Heart left ventricle (tissue), 13 donors: ENCODE data around the gene SLC26A4.

Experiments
- CTCF ChIP-seq, 12 donors: fragments of 200-600 bp; sonication (generic) in 4 of 12; IDR thresholded peaks; one replicate each; pipeline versions ENCODE4 v1.5.0 to v1.8.0; 2018 to 2022; ENCODE audit warnings: antibody characterized with exemption in 12 of 12, mild to moderate bottlenecking in 5 of 12
- POLR2A ChIP-seq, 2 donors: fragments of 450-650 bp; IDR thresholded peaks; one replicate each; pipeline ENCODE4 v1.6.1; 2017; ENCODE audit warnings: antibody characterized with exemption in 2 of 2, mild to moderate bottlenecking in 2 of 2, moderate library complexity in 2 of 2
- donor health status: ischemic (EF 13 %, LVEDD 7.1; RV severe dilation, severe dysfunction).
- donor health status: DM: no; HTN: yes; CAD: no.
- donor health status: DM: no; HTN: no; CAD: no.
- donor health status: ischemic (EF 25% LVEDD 6.9; RV normal size, moderate dysfunction).
- donor health status: ischemic (EF 25% LVEDD 5.7; RV mildly dilated, moderate dysfunction).
- donor health status: ischemic (EF 35%, LVEDD 5.7; RV mildly dilated, moderate dysfunction).
- donor health status: nonischemic (EF 11% LVEDD 7.7; RV severe dilation, severe dysfunction).
- donor health status: DM: yes; HTN: yes; CAD: no.
- donor health status: PGD.
- donor health status: ischemic (EF 29% LVEDD 5.4; RV normal size, mild dysfunction).
- donor health status: nonischemic (EF 23%, LVEDD 6.1; RV moderate dilation, normal function).

- no peak for TF ChIP-seq CTCF (IDR thresholded peaks at IDR 0.05)
- TF ChIP-seq POLR2A (IDR thresholded peaks at IDR 0.05): no peak
Observed at GRCh38 chr7:107660381-107661080, at the start of gene SLC26A4.
